ENCODE data around the gene ABI2.

The ABI2 gene

GRCh38 chr2:203404996-203405395 is 76.8 kb downstream of the ABI2 start:
- H2AK5ac ChIP-seq (ENCODE audit: low read length) = no peak overlapping the region
- H4K91ac ChIP-seq (ENCODE audit: low read depth, low read length) = no peak overlapping the region
- H2BK120ac ChIP-seq (ENCODE audit: insufficient read depth, low read length, poor library complexity) = no peak overlapping the region
- peaks cover 2 to 5% of the 10 kb centered on the region in 2 experiments for H3K36me3 ChIP-seq (ENCODE audit: control insufficient read depth in 1 of 2, insufficient read depth in 2 of 2, low read length in 2 of 2)
- no peak overlapping the region for H3K18ac ChIP-seq (ENCODE audit: low read length)
- H3K9me3 ChIP-seq (ENCODE audit: insufficient read depth, low read depth, low read length) = no peaks in the 10 kb centered on the region
- H3K14ac ChIP-seq (ENCODE audit: low read length) = no peak overlapping the region
- H2BK5ac ChIP-seq (ENCODE audit: low read depth, low read length, poor library complexity) = no peak overlapping the region
- H4K12ac ChIP-seq (ENCODE audit: low read depth, low read length) = no peak overlapping the region
- H3K23ac ChIP-seq (ENCODE audit: low read length) = no peak overlapping the region
- no peaks in the 10 kb centered on the region for H3K4me1 ChIP-seq (ENCODE audit: control insufficient read depth in 1 of 2, insufficient read depth in 2 of 2, low read length in 2 of 2)
- H3K4me2 ChIP-seq (ENCODE audit: low read length) = no peak overlapping the region
- no peak overlapping the region for H2BK12ac ChIP-seq (ENCODE audit: low read length)
- H3K27ac ChIP-seq (ENCODE audit: low read depth, low read length) = no peak overlapping the region
- no peak overlapping the region for H4K8ac ChIP-seq (ENCODE audit: low read depth, low read length)
- no peak overlapping the region for H2AFZ ChIP-seq (ENCODE audit: insufficient read depth, low read length, poor library complexity)
- H3K4ac ChIP-seq (ENCODE audit: low read depth, low read length) = no peak overlapping the region
- H3K9ac ChIP-seq (ENCODE audit: low read length) = no peak overlapping the region
- H3K79me1 ChIP-seq (ENCODE audit: low read length) = no peaks in the 10 kb centered on the region
- no peak for DNase-seq
- H3K27me3 ChIP-seq (ENCODE audit: insufficient read depth, low read length) = no peaks in the 10 kb centered on the region
- H3K79me2 ChIP-seq (ENCODE audit: control insufficient read depth, insufficient read depth, low read length, poor library complexity) = no peaks in the 10 kb centered on the region
- no peak overlapping the region for H3K4me3 ChIP-seq (ENCODE audit: low read depth, low read length)

DNA sequence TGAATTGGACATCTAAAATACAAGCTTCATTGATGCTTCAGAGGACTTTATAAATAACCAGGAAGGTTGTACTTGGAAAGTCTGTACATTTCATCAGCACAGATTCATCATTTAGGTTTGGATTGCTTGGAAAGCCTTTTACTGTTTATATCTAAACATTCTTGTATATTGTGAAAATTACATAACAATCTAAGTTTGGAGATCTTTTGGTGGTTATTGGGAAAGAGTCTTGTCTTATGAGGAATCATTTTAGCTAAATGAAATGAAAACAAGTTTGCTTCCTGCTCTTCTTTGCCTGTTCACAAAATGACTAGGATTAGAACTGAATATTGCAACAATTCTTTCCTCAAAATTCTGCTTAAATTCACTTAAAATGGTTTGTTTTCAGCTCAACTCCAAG is 79.3 kb downstream of the ABI2 start:
- Histone ChIP-seq H3K9ac (ENCODE audit: low read length) (no peak overlapping the region), H4K12ac (ENCODE audit: low read depth, low read length) (no peak overlapping the region), H4K8ac (ENCODE audit: low read depth, low read length) (no peak overlapping the region), H3K4ac (ENCODE audit: low read depth, low read length) (no peak overlapping the region), H4K91ac (ENCODE audit: low read depth, low read length) (no peak overlapping the region), H3K36me3 (ENCODE audit: control insufficient read depth in 1 of 2, insufficient read depth in 2 of 2, low read length in 2 of 2) (peaks cover 4% of the 10 kb centered on the region in 2 experiments), H3K4me3 (ENCODE audit: low read depth, low read length) (no peak overlapping the region), H2AFZ (ENCODE audit: insufficient read depth, low read length, poor library complexity) (no peak overlapping the region), H3K4me1 (ENCODE audit: control insufficient read depth in 1 of 2, insufficient read depth in 2 of 2, low read length in 2 of 2) (no peaks in the 10 kb centered on the region), H2AK5ac (ENCODE audit: low read length) (no peak overlapping the region), H2BK120ac (ENCODE audit: insufficient read depth, low read length, poor library complexity) (no peak overlapping the region), H3K79me2 (ENCODE audit: control insufficient read depth, insufficient read depth, low read length, poor library complexity) (no peaks in the 10 kb centered on the region), H3K18ac (ENCODE audit: low read length) (no peak overlapping the region), H3K23ac (ENCODE audit: low read length) (no peak overlapping the region), H3K4me2 (ENCODE audit: low read length) (no peak overlapping the region), H3K27me3 (ENCODE audit: insufficient read depth, low read length) (no peaks in the 10 kb centered on the region), H3K79me1 (ENCODE audit: low read length) (no peaks in the 10 kb centered on the region), H2BK12ac (ENCODE audit: low read length) (no peak overlapping the region), H2BK5ac (ENCODE audit: low read depth, low read length, poor library complexity) (no peak overlapping the region), H3K9me3 (ENCODE audit: insufficient read depth, low read depth, low read length) (no peaks in the 10 kb centered on the region), H3K27ac (ENCODE audit: low read depth, low read length) (no peak overlapping the region), H3K14ac (ENCODE audit: low read length) (no peak overlapping the region)
- no peak for DNase-seq

DNA sequence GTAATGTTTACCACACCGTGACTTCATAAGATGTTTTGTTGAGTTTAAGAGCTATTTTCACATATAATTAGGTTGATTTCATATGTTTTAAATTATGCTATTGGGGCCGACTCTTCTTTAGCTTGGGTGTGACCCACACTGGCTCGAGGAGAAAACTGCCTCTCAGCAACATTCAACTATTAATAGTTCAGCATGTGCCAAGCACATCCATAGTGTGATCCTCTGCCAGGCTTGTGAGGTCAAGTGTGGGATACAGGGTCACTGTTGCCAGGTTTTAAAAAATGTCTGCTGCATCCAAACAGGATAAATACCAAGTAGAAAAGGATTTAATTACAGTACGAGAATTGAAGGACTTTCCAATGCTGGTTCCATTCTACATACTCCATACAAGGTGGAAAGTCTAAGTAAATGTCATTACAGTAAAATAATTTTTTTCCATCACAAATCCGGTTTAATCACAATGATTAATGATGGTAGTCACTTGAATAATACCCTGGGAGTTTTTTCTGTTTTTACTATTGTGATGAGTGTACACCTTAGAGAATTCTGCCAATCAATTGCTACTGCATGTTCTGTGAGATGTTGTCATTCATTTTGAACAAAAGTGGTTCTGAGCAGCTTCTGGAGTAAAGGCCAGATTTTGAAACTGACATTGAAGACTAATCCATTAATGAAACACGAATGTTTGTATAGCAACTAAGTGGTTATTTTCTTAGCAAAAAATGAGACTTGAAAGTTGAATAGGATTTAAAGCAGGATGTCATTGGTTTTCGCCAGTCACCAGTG is 84.5 kb downstream of the ABI2 start:
- no peak for DNase-seq
- Histone ChIP-seq H2AFZ (ENCODE audit: insufficient read depth, low read length, poor library complexity) (no peak overlapping the region), H3K18ac (ENCODE audit: low read length) (no peak overlapping the region), H4K12ac (ENCODE audit: low read depth, low read length) (no peak overlapping the region), H2BK5ac (ENCODE audit: low read depth, low read length, poor library complexity) (no peak overlapping the region), H3K4me2 (ENCODE audit: low read length) (no peak overlapping the region), H3K4me1 (ENCODE audit: control insufficient read depth in 1 of 2, insufficient read depth in 2 of 2, low read length in 2 of 2) (no peaks in the 10 kb centered on the region), H4K8ac (ENCODE audit: low read depth, low read length) (no peak overlapping the region), H3K4me3 (ENCODE audit: low read depth, low read length) (no peak overlapping the region), H3K79me2 (ENCODE audit: control insufficient read depth, insufficient read depth, low read length, poor library complexity) (no peaks in the 10 kb centered on the region), H3K9me3 (ENCODE audit: insufficient read depth, low read depth, low read length) (no peaks in the 10 kb centered on the region), H3K79me1 (ENCODE audit: low read length) (no peaks in the 10 kb centered on the region), H2BK120ac (ENCODE audit: insufficient read depth, low read length, poor library complexity) (no peak overlapping the region), H3K27ac (ENCODE audit: low read depth, low read length) (no peak overlapping the region), H2AK5ac (ENCODE audit: low read length) (no peak overlapping the region), H3K23ac (ENCODE audit: low read length) (no peak overlapping the region), H3K27me3 (ENCODE audit: insufficient read depth, low read length) (no peaks in the 10 kb centered on the region), H3K14ac (ENCODE audit: low read length) (no peak overlapping the region), H2BK12ac (ENCODE audit: low read length) (no peak overlapping the region), H3K9ac (ENCODE audit: low read length) (no peak overlapping the region), H3K4ac (ENCODE audit: low read depth, low read length) (no peak overlapping the region), H4K91ac (ENCODE audit: low read depth, low read length) (no peak overlapping the region), H3K36me3 (ENCODE audit: control insufficient read depth in 1 of 2, insufficient read depth in 2 of 2, low read length in 2 of 2) (peaks cover 3 to 6% of the 10 kb centered on the region in 2 experiments)
- no CpG with 5 or more reads among the region's 7 CpGs for WGBS (ENCODE audit: extremely low coverage, insufficient coverage, insufficient read length)

GRCh38 chr2:203413796-203414195 is 85.6 kb downstream of the ABI2 start:
- no peak overlapping the region for H4K12ac ChIP-seq (ENCODE audit: low read depth, low read length)
- H2BK12ac ChIP-seq (ENCODE audit: low read length) = no peak overlapping the region
- no peak for DNase-seq
- no peak overlapping the region for H3K9ac ChIP-seq (ENCODE audit: low read length)
- no peak overlapping the region for H3K18ac ChIP-seq (ENCODE audit: low read length)
- no peak overlapping the region for H3K14ac ChIP-seq (ENCODE audit: low read length)
- H2BK120ac ChIP-seq (ENCODE audit: insufficient read depth, low read length, poor library complexity) = no peak overlapping the region
- H4K91ac ChIP-seq (ENCODE audit: low read depth, low read length) = no peak overlapping the region
- no peak overlapping the region for H2AK5ac ChIP-seq (ENCODE audit: low read length)
- no peaks in the 10 kb centered on the region for H3K27me3 ChIP-seq (ENCODE audit: insufficient read depth, low read length)
- no peak overlapping the region for H2AFZ ChIP-seq (ENCODE audit: insufficient read depth, low read length, poor library complexity)
- H3K4me1 ChIP-seq (ENCODE audit: control insufficient read depth in 1 of 2, insufficient read depth in 2 of 2, low read length in 2 of 2) = no peaks in the 10 kb centered on the region
- H3K36me3 ChIP-seq (ENCODE audit: control insufficient read depth in 1 of 2, insufficient read depth in 2 of 2, low read length in 2 of 2) = peaks cover 6 to 10% of the 10 kb centered on the region in 2 experiments
- H3K23ac ChIP-seq (ENCODE audit: low read length) = no peak overlapping the region
- no peak overlapping the region for H3K4me2 ChIP-seq (ENCODE audit: low read length)
- H4K8ac ChIP-seq (ENCODE audit: low read depth, low read length) = no peak overlapping the region
- no peak overlapping the region for H3K4me3 ChIP-seq (ENCODE audit: low read depth, low read length)
- H3K4ac ChIP-seq (ENCODE audit: low read depth, low read length) = no peak overlapping the region
- H3K9me3 ChIP-seq (ENCODE audit: insufficient read depth, low read depth, low read length) = no peaks in the 10 kb centered on the region
- no peak overlapping the region for H2BK5ac ChIP-seq (ENCODE audit: low read depth, low read length, poor library complexity)
- H3K27ac ChIP-seq (ENCODE audit: low read depth, low read length) = no peak overlapping the region
- H3K79me2 ChIP-seq (ENCODE audit: control insufficient read depth, insufficient read depth, low read length, poor library complexity) = no peaks in the 10 kb centered on the region
- H3K79me1 ChIP-seq (ENCODE audit: low read length) = no peaks in the 10 kb centered on the region
